H9 (cell line): ENCODE results near the gene UGT2B11. TPM values are rescaled to one million over a fixed set of nuclear protein-coding genes. Genes with fewer than 3 reads are reported as not detected.
"Not testable (repeated sequence)": the region's sequence is repeated elsewhere in the genome, so short reads cannot be mapped to it uniquely, and the experiment has no call there.

ENCODE experiments used
- DNase-seq: peaks from one replicate; pipeline ENCODE4 v3.0.0-alpha.2; 2017
- H2AFZ ChIP-seq: one replicate; pipeline ENCODE4 v1.6.1; 2013; ENCODE audit warnings: mild to moderate bottlenecking, low read length, control low read depth, moderate library complexity
- H2AK5ac ChIP-seq: 2 replicates; pipeline ENCODE4 v1.6.1; 2013; ENCODE audit warnings: low read length, control low read depth, mixed read lengths; ENCODE audit not compliant: insufficient read length
- H2BK120ac ChIP-seq: one replicate; pipeline ENCODE4 v1.6.1; 2013; ENCODE audit warnings: low read depth, mild to moderate bottlenecking, low read length, control low read depth, inconsistent platforms; ENCODE audit not compliant: poor library complexity, severe bottlenecking
- H2BK12ac ChIP-seq: 2 replicates; pipeline ENCODE4 v1.6.1; 2013; ENCODE audit warnings: low read length, control low read depth, mixed read lengths, low read depth; ENCODE audit not compliant: insufficient read length
- H2BK15ac ChIP-seq: 2 replicates; pipeline ENCODE4 v1.6.1; 2013; ENCODE audit warnings: low read depth, low read length, control low read depth
- H2BK20ac ChIP-seq: one replicate; pipeline ENCODE4 v1.6.1; 2013; ENCODE audit warnings: low read depth, mild to moderate bottlenecking, low read length, control low read depth, inconsistent platforms; ENCODE audit not compliant: poor library complexity, severe bottlenecking
- H2BK5ac ChIP-seq: 2 replicates; pipeline ENCODE4 v1.6.1; 2013; ENCODE audit warnings: low read length, control low read depth, mixed read lengths; ENCODE audit not compliant: insufficient read length
- H3K14ac ChIP-seq: 2 replicates; pipeline ENCODE4 v1.6.1; 2013; ENCODE audit warnings: low read length, control low read depth; ENCODE audit not compliant: insufficient read depth
- H3K18ac ChIP-seq: 2 replicates; pipeline ENCODE4 v1.6.1; 2013; ENCODE audit warnings: low read depth, mild to moderate bottlenecking, mixed read lengths, low read length, control low read depth; ENCODE audit not compliant: insufficient read length
- H3K23ac ChIP-seq: 2 replicates; pipeline ENCODE4 v1.6.1; 2013; ENCODE audit warnings: low read length, control low read depth, mixed read lengths, low read depth; ENCODE audit not compliant: insufficient read length
- H3K23me2 ChIP-seq: 2 replicates; pipeline ENCODE4 v1.6.1; 2013; ENCODE audit warnings: low read depth, mild to moderate bottlenecking, mixed read lengths, low read length, control low read depth; ENCODE audit not compliant: insufficient read length, poor library complexity, severe bottlenecking
- H3K27ac ChIP-seq: 2 replicates; pipeline ENCODE4 v1.5.1; 2013; ENCODE audit warnings: low read length, control low read depth, mixed read lengths, low read depth; ENCODE audit not compliant: insufficient read length
- H3K27me3 ChIP-seq: 2 replicates; pipeline ENCODE4 v1.6.1; 2013; ENCODE audit warnings: low read length, control low read depth, inconsistent platforms; ENCODE audit not compliant: insufficient read depth
- H3K4ac ChIP-seq: 2 replicates; pipeline ENCODE4 v1.6.1; 2013; ENCODE audit warnings: low read depth, mild to moderate bottlenecking, control low read depth, inconsistent platforms, low read length, moderate library complexity
- H3K4me1 ChIP-seq: 2 replicates; pipeline ENCODE4 v1.6.1; 2013; ENCODE audit warnings: low read length, control low read depth, inconsistent platforms; ENCODE audit not compliant: insufficient read depth
- H3K4me2 ChIP-seq: 2 replicates; pipeline ENCODE4 v1.6.1; 2013; ENCODE audit warnings: low read length, control low read depth, mixed read lengths; ENCODE audit not compliant: insufficient read length, insufficient read depth
- H3K56ac ChIP-seq: 2 replicates; pipeline ENCODE4 v1.6.1; 2013; ENCODE audit warnings: low read depth, mild to moderate bottlenecking, mixed read lengths, low read length, control low read depth; ENCODE audit not compliant: insufficient read length
- H3K79me1 ChIP-seq: 2 replicates; pipeline ENCODE4 v1.6.1; 2013; ENCODE audit warnings: low read depth, mild to moderate bottlenecking, moderate library complexity, low read length, control low read depth, inconsistent platforms; ENCODE audit not compliant: insufficient read depth, poor library complexity, severe bottlenecking
- H3K79me2 ChIP-seq: 2 replicates; pipeline ENCODE4 v1.6.1; 2013; ENCODE audit warnings: low read length, control low read depth, inconsistent platforms; ENCODE audit not compliant: insufficient read depth
- H3K9ac ChIP-seq: 2 replicates; pipeline ENCODE4 v1.6.1; 2013; ENCODE audit warnings: low read length, control low read depth, mixed read lengths; ENCODE audit not compliant: insufficient read length; ENCODE audit errors: extremely low read depth
- H3K9me3 ChIP-seq: one replicate; pipeline ENCODE4 v1.6.1; 2013; ENCODE audit warnings: low read depth, low read length, inconsistent platforms; ENCODE audit not compliant: control insufficient read depth
- H3T11ph ChIP-seq: one replicate; pipeline ENCODE4 v1.6.1; 2013; ENCODE audit warnings: mild to moderate bottlenecking, low read length, control low read depth, inconsistent platforms
- H4K20me1 ChIP-seq: one replicate; pipeline ENCODE4 v1.6.1; 2013; ENCODE audit not compliant: control insufficient read depth, insufficient read length, insufficient read depth
- H4K5ac ChIP-seq: 2 replicates; pipeline ENCODE4 v1.6.1; 2013; ENCODE audit warnings: low read depth, mild to moderate bottlenecking, mixed read lengths, low read length, control low read depth; ENCODE audit not compliant: insufficient read length
- H4K8ac ChIP-seq: replicated peaks from 2 replicates; pipeline ENCODE4 v1.6.1; 2013; ENCODE audit warnings: low read length, control low read depth, mixed read lengths, low read depth; ENCODE audit not compliant: insufficient read length
- H4K91ac ChIP-seq: 2 replicates; pipeline ENCODE4 v1.6.1; 2013; ENCODE audit warnings: low read depth, mild to moderate bottlenecking, moderate library complexity, mixed read lengths, low read length, control low read depth; ENCODE audit not compliant: insufficient read length
- H3K27ac Mint-ChIP-seq, 3 experiments: 2 replicates in 2 of 3; 3 replicates in 1 of 3; pipeline ENCODE4 v1.8.0; 2020 to 2021; ENCODE audit warnings: mixed read lengths in 3 of 3, mild to moderate bottlenecking in 1 of 3, moderate library complexity in 1 of 3
- H3K27me3 Mint-ChIP-seq: 2 replicates; pipeline ENCODE4 v1.8.0; 2021; ENCODE audit warnings: low read depth, mild to moderate bottlenecking, moderate library complexity, mixed read lengths
- H3K36me3 Mint-ChIP-seq, 3 experiments: 2 replicates in 2 of 3; 3 replicates in 1 of 3; pipeline ENCODE4 v1.8.0; 2020 to 2021; ENCODE audit warnings: low read depth in 3 of 3, mixed read lengths in 3 of 3; ENCODE audit not compliant: insufficient read depth in 1 of 3
- H3K4me1 Mint-ChIP-seq, 2 experiments: 2 replicates each; pipeline ENCODE4 v1.8.0; 2020; ENCODE audit warnings: mixed read lengths in 2 of 2
- H3K4me3 Mint-ChIP-seq, 2 experiments: 2 replicates in 1 of 2; 3 replicates in 1 of 2; pipeline ENCODE4 v1.8.0; 2020 to 2021; ENCODE audit warnings: mild to moderate bottlenecking in 2 of 2, mixed read lengths in 2 of 2, moderate library complexity in 1 of 2
- H3K9me3 Mint-ChIP-seq, 2 experiments: 2 replicates in 1 of 2; 3 replicates in 1 of 2; pipeline ENCODE4 v1.8.0; 2020; ENCODE audit warnings: mild to moderate bottlenecking in 2 of 2, mixed read lengths in 2 of 2, moderate library complexity in 1 of 2
- WGBS: extraction: QIAGEN DNeasy Blood & Tissue Kit; methylation state at CpG from one replicate; pipeline ENCODE4 v1.1.7; 2013; ENCODE audit warnings: missing lambda C conversion rate, low lambda C conversion rate, mixed read lengths; ENCODE audit not compliant: insufficient read length; ENCODE audit errors: extremely low coverage; 5-methylcytosine and 5-hydroxymethylcytosine counted together
- total RNA-seq: library from RNA; stranded (reverse); gene quantifications from 2 replicates; pipeline ENCODE4 v1.2.1, GENCODE V29; 2021

UGT2B11 gene
- total RNA-seq, 1 experiment from 2014 or later: not detected

DNA sequence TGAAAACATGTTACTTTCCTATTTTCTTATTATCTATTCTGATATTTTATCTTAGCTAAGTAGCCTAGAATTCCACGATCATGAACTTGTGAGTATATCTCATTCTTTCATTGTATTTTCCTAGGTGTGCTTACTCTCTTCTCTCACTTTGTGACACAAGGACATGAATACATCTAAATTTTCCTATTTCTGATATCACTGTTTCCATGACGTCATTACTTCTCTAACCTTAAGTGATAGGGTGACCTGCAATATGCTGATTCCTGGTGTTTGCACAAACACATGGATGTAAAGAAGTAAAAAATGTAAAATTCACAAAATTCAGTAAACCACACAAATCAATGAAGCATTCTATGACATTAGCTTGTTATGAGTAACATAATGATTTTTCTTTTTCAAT lies 36.3 kb upstream of the UGT2B11 start:
- not testable (repeated sequence) for H3K23ac ChIP-seq, H3K27me3 Mint-ChIP-seq, H3K4me2 ChIP-seq, H3K9me3 Mint-ChIP-seq, H4K8ac ChIP-seq, H3K4me3 Mint-ChIP-seq, H3K4ac ChIP-seq, H3K23me2 ChIP-seq, H2BK20ac ChIP-seq, DNase-seq, H3K4me1 ChIP-seq, H3K18ac ChIP-seq, H3K79me1 ChIP-seq, H2AFZ ChIP-seq, H4K91ac ChIP-seq, H3K9ac ChIP-seq, H4K20me1 ChIP-seq, H3K56ac ChIP-seq, H3K79me2 ChIP-seq, H2BK12ac ChIP-seq, H3K27me3 ChIP-seq, H2BK15ac ChIP-seq, H3K4me1 Mint-ChIP-seq, H4K5ac ChIP-seq, H3K9me3 ChIP-seq, H2BK120ac ChIP-seq, H3K27ac ChIP-seq, H2AK5ac ChIP-seq, H3K27ac Mint-ChIP-seq, H2BK5ac ChIP-seq, H3K14ac ChIP-seq, H3T11ph ChIP-seq, H3K36me3 Mint-ChIP-seq
- no CpG with 5 or more reads among the region's 2 CpGs for WGBS

DNA sequence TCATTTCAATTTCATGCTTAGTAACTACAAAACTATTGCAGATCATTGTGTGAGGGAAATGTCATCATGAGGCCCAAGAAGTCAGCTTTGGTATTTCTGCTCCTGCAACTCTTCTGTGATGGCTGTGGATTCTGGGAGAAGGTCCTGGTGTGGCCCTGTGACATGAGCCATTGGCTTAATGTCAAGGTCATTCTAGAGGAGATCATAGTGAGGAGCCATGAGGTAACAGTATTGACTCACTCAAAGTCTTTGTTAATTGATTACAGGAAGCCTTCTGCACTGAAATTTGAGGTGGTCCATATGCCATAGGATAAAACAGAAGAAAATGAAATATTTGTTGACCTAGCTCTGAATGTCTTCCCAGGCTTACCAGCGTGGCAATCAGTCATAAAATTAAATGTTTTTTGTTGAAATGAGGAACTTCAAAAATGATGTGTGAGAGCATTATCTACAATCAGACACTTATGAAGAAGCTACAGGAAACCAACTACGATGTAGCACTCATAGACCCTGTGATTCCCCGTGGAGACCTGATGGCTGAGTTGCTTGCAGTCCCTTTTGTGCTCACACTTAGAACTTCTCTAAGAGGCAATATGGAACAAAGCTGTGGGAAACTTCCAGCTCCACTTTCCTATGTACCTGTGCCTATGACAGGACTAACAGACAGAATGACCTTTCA lies 28.2 kb upstream of the UGT2B11 start:
- H2BK15ac ChIP-seq, H3K4ac ChIP-seq, H3K27me3 ChIP-seq, H3K79me1 ChIP-seq, H3K27ac Mint-ChIP-seq, H3K14ac ChIP-seq, H3K9ac ChIP-seq, H3K36me3 Mint-ChIP-seq, H3K9me3 ChIP-seq, H3K56ac ChIP-seq, DNase-seq, H3K4me1 Mint-ChIP-seq, H3K79me2 ChIP-seq, H3K27me3 Mint-ChIP-seq, H3K4me1 ChIP-seq, H4K91ac ChIP-seq, H3K4me3 Mint-ChIP-seq, H2BK120ac ChIP-seq, H3K23ac ChIP-seq, H4K8ac ChIP-seq, H3K9me3 Mint-ChIP-seq, H3K4me2 ChIP-seq, H3T11ph ChIP-seq, H2BK20ac ChIP-seq, H4K20me1 ChIP-seq, H2BK5ac ChIP-seq, H3K23me2 ChIP-seq, H2AK5ac ChIP-seq, H2AFZ ChIP-seq, H3K18ac ChIP-seq, H3K27ac ChIP-seq, H4K5ac ChIP-seq, H2BK12ac ChIP-seq: not testable (repeated sequence)
- WGBS: no CpG with 5 or more reads among the region's 3 CpGs
